HUDEP-2 (cell line): Measurements from ENCODE around the gene CERCAM.
"Not testable (repeated sequence)": the region's sequence is repeated elsewhere in the genome, so short reads cannot be mapped to it uniquely, and the experiment has no call there.

Source experiments
- DNase-seq, 76 experiments: peaks; one replicate each; lab custom pipeline; 2025; ENCODE audit not compliant: unreplicated experiment in 76 of 76; lab: John Stamatoyannopoulos, UW

CERCAM gene

GRCh38 chr9:128392302-128393144 lies 28.1 kb upstream of the CERCAM start:
- no peak for DNase-seq

- no peak for DNase-seq
Observed at GRCh38 chr9:128393145-128393775, 27.4 kb upstream of the CERCAM start.

DNA sequence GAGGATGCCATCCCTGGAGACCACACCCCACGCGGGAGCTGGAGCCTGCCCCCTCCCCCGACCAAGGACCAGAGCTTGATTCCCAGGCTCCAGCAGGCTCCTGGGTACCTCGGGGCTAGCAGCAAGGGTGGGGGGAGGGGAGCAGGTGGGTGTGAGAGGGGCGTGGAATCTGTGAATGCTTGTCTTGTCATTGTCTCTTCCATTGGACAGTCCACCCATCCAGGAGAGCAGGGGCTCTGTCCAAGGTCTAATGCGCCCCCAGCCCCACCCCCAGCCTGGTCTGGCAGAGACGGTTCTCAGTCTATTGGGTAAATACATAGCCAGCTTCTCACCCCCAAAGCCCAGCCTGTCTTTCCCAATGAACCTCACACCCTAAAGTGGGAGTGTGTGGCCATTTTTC lies 26.7 kb upstream of the CERCAM start:
- DNase-seq: no peak

DNA sequence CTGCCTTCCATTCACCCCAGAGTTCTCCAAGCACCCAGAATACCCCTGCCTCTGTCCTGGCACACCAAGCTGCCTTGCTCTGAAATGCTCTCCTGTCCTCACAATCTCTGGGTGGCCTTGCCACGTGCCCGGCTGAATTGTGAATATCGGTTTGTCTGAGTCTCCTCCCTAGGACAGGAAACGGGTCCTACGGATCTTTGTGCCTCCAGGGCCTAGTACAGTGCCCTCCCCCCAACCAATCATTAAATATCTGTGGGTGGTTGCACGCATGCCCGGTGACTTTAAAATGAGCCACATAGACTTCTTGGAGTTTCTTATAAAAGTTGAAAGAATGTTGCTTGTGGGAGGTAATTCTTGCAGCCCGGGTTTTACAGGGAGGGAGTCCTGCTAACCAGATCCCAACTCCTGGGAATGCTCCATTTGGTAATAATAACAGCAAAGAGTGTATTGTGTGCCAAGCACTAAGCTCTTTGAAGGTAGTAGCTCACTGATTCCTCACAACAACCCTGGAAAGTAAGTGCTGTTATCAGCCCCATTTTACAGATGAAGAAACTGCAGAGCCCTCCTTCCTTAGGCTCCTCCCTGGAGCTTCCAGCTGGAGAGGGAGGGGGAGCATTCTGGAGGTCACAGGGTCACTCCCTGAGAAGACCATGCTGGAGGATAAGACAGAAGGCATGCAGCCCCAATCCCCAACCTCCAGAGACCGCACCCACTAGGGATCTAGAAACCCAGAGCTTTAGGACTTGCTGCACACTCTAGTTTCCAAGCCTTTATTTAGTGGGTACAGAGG lies 26.1 kb upstream of the CERCAM start:
- DNase-seq: no peak

DNA sequence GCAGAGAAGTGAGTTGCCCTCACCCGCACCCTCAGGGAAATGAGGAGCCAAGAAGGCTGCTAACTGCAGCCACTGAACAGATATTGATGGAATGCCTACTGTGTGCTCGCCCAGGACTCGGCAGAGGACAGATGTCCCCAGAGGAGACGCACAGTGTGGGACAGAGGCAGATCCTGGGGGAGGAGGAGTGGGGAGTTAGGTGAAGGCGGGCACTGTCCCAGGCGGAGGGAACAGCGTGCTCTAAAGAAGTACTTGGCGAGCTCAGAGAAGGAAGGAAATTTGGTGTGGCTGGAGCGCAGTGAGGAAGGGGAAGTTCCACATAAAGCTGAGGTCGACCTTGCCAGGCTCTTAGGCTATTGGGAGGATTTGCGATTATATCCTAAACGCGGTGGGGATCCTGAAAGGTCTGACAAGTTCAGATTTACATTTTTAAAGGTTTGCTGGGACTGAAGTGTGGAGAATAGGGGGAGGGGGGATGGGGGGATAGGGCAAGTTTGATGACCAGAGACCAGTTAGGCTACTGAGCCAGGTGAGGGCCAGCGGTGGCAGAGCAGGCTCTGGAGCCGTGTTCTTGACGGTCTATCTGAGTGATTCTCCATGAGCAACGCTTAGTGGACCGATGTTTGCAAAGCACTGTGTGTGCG lies 23.6 kb upstream of the CERCAM start:
- DNase-seq: no peak

DNA sequence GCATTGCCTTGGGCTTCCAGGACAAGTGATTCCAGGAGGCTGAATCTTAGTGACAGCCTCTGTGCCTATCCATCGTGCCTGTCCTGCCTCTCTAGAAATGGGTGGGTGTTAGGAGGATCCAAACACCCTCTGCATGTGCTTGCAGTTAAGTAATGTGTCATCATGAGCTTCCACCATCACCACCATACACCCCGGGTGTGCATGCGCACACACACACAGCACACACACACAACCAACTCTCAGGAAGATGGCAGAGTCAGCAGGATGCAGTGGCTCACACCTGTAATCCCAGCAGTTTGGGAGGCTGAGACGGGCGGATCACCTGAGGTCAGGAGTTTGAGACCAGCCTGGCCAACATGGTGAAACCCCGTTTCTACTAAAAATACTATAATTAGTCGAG lies 22.8 kb upstream of the CERCAM start:
- DNase-seq: no peak

- DNase-seq: no peak
Observed at GRCh38 chr9:128399861-128400260, 20.8 kb upstream of the CERCAM start.

DNA sequence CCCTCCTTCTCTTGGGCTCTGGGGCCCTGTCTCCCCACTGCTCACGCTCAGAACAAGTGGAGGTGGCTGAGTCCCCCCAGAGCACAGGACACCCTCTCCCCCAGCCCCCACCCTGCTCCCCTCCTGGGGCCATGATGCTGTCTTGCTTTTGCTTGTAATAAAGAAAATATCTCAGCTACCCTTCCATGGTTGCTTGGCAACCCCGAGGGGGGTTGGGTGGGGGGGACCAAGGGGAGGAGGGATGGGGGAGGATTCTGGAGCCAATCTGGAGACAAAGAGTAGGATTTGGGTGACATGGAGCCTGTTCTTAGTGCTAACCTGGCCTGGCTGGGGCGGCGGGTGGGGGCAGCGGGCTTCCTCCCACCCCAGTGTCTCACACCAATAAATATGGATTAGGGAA lies 16.1 kb upstream of the CERCAM start:
- no peak for DNase-seq

GRCh38 chr9:128405077-128405779 lies 15.4 kb upstream of the CERCAM start:
- DNase-seq: no peak

- DNase-seq: no peak
Observed at GRCh38 chr9:128405780-128406171, 14.9 kb upstream of the CERCAM start.

GRCh38 chr9:128406848-128407391 lies 13.7 kb upstream of the CERCAM start:
- DNase-seq: no peak

- DNase-seq: no peak
Observed at GRCh38 chr9:128408963-128409431, 11.7 kb upstream of the CERCAM start.

DNA sequence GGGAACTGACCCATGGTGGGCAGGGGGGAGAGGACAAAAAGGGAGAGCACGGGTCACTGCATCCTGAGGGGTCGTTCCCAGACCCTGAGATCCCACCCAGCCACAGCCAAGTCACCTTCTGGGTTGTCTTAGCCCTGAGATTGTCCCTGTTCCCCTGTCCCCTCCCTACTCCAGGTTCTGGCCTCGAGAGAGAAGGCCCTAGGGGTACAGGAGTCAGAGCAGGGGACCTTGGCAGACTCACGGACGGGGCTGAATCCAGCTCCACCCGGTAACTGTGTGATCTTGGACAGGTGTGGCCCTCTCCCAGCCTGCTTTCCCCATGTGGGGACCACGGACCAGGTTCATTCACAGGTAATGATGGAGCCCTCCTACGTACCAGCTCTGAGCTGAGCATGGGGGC lies 11.2 kb upstream of the CERCAM start:
- DNase-seq: no peak

- DNase-seq: peak in 16 of 76 experiments; percentile 4 to 36 (median 12)
Observed at GRCh38 chr9:128409978-128410377, 10.7 kb upstream of the CERCAM start.

DNA sequence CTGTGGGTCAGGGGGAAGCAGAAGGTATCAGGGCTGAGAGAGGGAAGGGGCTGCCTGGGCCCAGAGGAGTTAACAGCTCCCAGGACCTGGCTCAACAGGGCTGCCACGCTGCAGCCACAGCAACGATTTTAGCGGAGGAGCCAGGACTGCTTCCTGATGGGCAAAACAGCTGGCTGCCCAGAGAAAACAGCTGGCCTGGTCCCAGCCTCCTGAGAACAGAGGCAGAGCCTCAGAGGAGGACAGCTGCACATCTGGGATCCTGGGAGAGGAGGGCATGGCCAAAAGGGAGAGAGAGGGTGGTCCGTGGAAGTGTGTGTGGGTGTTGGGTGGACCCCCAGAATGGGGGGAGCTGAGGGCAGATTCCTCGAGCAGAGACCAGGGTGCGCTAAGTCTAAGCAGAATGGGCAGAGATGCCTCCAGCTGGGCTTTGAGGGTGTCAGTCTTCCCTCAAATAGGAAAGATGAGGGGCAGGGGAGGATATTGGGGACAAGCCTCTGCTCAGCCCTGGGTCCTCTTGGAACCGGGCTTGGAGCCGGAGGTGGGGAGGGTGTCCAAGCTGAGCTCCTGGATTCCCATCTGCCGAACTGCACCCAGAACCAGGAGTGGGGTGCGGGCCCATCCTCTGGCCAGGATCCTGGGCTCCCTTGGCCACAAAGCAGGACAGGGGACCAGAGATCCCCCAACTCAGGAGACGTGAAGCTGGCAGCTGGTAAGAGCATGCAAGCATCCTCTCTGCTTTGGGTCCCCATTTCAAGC lies 9.1 kb upstream of the CERCAM start:
- DNase-seq: no peak

DNA sequence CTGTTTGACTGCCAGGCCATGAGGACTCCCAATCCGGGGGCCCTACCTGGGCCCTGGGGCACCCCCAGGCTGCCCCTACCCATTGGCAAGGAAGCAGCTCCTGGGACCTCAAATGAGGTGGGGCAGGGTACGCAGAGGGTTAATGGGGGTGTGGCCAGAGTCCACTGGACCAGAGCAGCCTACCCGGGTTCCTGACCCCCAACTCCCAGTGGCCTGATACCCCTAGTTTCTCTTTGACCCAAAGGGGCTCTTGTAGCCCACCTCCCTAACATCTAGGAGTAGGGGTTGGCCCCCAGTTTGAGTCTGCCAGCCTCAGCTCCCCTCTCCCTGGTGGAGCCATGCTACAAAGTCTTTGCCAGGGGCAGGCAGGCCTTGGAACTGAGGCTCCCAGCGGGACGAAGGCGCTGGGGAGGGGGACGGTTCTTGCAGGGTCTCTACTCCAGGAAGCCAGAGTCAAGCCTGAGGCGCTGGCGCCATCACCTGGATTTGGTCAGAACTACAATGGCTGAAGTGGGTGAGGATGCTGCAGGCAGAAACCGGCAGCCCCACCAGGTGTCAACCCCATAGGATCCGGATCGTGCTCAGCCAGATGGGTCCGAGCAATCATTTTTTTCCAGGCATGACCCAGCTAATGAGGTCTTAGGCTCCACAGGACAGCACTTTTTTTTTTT lies 8.4 kb upstream of the CERCAM start:
- DNase-seq: peak in 33 of 76 experiments; percentile 2 to 57 (median 16)

DNA sequence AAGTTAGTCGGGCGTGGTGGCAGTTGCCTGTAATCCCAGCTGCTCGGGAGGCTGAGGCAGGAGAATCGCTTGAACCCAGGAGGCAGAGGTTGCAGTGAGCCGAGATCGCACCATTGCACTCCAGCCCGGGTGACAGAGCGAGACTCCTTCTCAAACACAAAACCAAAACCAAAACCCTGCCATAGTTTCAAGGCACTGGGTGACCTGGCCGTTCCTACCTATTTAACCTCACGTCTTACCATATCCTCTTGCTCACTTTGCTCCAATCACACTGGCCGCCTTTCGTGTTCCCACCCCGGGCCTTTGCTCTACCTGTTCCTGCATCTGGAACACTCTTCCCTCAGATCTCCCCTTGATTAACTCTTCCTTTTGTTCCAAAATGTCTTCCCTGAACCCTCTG lies 6.9 kb upstream of the CERCAM start:
- DNase-seq: not testable (repeated sequence)

GRCh38 chr9:128414461-128414860 lies 6.2 kb upstream of the CERCAM start:
- no peak for DNase-seq

GRCh38 chr9:128415281-128415680 lies 5.4 kb upstream of the CERCAM start:
- no peak for DNase-seq
